PFSK-1 (cell line): ENCODE data around the gene C5orf34.

Experiments used
- POLR2AphosphoS5 ChIP-seq: IDR thresholded peaks from 2 replicates; pipeline ENCODE4 v1.6.1; 2012; ENCODE audit warnings: low read depth, mild to moderate bottlenecking, control low read depth, low read length, moderate library complexity
- REST ChIP-seq, 2 experiments: IDR thresholded peaks; 2 replicates each; pipeline versions ENCODE4 v1.6.1 to v1.8.0; 2011 to 2012; ENCODE audit warnings: low read depth in 2 of 2, low read length in 2 of 2, control low read depth in 1 of 2, inconsistent platforms in 1 of 2, mild to moderate bottlenecking in 1 of 2, moderate library complexity in 1 of 2; ENCODE audit not compliant: insufficient read depth in 1 of 2
- SIN3A ChIP-seq: IDR thresholded peaks from 2 replicates; pipeline ENCODE4 v1.6.1; 2012; ENCODE audit warnings: mild to moderate bottlenecking, low read length, moderate library complexity, borderline replicate concordance; ENCODE audit not compliant: insufficient read depth
- TAF1 ChIP-seq: IDR thresholded peaks from 2 replicates; pipeline ENCODE4 v1.6.1; 2012; ENCODE audit warnings: low read length, control low read depth, borderline replicate concordance; ENCODE audit not compliant: insufficient read depth

GRCh38 chr5:43530648-43531047 lies 15.7 kb upstream of the C5orf34 start:
- TF ChIP-seq REST (IDR thresholded peaks at IDR 0.05; ENCODE audit: insufficient read depth in 1 of 2, low read depth in 2 of 2, low read length in 2 of 2), result no peak
- TF ChIP-seq SIN3A, result no peak
- no peak for TF ChIP-seq POLR2AphosphoS5
- TF ChIP-seq TAF1, result no peak
